Endothelial cell of umbilical vein (primary cell): ENCODE results near the gene LAMP5.

Experiments used
- POLR2A ChIP-seq: IDR thresholded peaks from 2 replicates; pipeline ENCODE4 v1.6.1; 2012; ENCODE audit warnings: low read depth, mild to moderate bottlenecking, control low read depth, low read length
- TF ChIP-seq, protein P1 (sequence below), 2 donors: IDR thresholded peaks; 1 replicate in 1 of 2; 2 replicates in 1 of 2; pipeline ENCODE4 v1.5.1; 2011; ENCODE audit warnings: low read length in 2 of 2, mild to moderate bottlenecking in 2 of 2, moderate library complexity in 2 of 2, control low read depth in 1 of 2, inconsistent platforms in 1 of 2, low read depth in 1 of 2; ENCODE audit not compliant: insufficient read depth in 1 of 2; ENCODE audit errors: extremely low read depth in 1 of 2
- TF ChIP-seq, protein P2 (sequence below): IDR thresholded peaks from 2 replicates; pipeline ENCODE4 v1.6.1; 2011; ENCODE audit not compliant: insufficient read depth, insufficient read length

DNA sequence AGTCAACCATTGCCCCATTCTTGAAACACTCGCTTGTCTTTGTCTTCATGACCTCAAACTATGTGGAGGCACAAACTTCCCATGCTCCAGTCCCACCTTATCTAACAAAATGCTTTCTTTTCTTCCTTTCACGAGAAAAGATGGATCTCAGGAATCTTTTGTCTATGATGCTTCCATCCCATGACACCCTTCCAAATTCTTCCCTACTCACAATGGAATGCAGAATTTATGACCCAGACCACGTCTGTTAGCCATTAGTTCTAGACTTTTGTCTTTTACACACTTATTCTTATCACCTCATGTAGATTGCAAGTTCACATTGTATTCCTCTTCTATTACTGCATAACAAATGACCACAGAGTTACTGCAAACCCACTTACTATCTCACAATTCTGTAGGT, 24.2 kb upstream of the LAMP5 start:
- TF ChIP-seq, protein P1, sequence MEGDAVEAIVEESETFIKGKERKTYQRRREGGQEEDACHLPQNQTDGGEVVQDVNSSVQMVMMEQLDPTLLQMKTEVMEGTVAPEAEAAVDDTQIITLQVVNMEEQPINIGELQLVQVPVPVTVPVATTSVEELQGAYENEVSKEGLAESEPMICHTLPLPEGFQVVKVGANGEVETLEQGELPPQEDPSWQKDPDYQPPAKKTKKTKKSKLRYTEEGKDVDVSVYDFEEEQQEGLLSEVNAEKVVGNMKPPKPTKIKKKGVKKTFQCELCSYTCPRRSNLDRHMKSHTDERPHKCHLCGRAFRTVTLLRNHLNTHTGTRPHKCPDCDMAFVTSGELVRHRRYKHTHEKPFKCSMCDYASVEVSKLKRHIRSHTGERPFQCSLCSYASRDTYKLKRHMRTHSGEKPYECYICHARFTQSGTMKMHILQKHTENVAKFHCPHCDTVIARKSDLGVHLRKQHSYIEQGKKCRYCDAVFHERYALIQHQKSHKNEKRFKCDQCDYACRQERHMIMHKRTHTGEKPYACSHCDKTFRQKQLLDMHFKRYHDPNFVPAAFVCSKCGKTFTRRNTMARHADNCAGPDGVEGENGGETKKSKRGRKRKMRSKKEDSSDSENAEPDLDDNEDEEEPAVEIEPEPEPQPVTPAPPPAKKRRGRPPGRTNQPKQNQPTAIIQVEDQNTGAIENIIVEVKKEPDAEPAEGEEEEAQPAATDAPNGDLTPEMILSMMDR (IDR thresholded peaks at IDR 0.05; ENCODE audit: extremely low read depth in 1 of 2, insufficient read depth in 1 of 2, low read depth in 1 of 2, low read length in 2 of 2), result no peak
- no peak for TF ChIP-seq POLR2A
- TF ChIP-seq, protein P2, sequence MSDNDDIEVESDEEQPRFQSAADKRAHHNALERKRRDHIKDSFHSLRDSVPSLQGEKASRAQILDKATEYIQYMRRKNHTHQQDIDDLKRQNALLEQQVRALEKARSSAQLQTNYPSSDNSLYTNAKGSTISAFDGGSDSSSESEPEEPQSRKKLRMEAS, result no peak
